GM18861 (cell line): ENCODE results near the gene CARS1.

ENCODE experiments used
- ATAC-seq: cut with Tn5 transposase; IDR thresholded peaks from one replicate; pipeline ENCODE4 v1.9.1; 2021; ENCODE audit not compliant: unreplicated experiment

Gene CARS1

DNA sequence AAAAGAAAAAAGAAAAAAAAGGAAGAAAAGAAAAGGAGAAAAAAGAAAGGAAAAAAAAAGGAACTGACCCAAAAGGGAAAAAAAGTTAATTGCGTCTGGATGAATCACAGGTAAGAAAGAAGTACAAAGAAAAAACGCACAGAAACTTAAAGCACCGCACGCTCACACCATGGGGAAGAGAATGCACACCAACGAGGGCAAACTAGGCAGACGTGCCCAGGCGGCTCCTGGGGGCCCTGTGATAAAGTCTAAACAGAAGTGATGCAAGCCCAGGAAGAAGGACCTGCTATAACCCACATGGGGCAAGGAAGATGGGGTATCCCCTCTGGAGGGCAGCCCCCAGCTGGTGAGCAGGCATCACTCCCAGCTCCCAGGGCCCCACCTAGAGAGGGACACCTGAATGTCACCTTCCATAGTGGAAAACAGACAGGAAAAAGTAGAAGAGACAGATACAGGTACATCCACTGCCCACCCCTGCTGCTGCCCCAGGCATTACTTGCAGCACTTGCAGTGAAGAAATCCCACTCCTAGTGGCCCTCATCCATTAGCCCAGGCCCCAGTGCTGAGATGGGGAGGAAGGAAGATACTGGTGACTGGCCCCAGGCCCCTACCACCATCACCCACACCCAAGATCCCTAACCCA, 94.0 kb downstream of the CARS1 start:
- ATAC-seq, result no peak

DNA sequence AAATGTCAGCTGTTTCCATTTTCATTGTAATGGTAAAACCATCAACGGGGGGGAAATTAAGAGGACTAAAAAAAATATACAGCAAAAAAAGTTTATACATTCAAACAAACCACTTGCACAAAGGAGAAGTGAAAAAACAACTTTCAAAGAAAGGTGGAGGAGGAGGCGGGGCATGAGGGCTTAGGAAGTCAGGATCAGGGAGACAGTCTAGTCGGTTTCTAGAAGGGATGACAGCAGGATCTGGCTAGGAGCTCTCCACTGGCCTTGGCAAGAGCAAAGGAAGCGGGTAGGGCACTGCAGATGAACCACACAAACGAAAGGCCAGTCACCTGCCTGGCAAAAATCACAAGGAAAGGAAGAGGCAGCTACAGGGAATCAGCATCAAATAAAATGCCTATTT, 96.1 kb downstream of the CARS1 start:
- no peak for ATAC-seq

DNA sequence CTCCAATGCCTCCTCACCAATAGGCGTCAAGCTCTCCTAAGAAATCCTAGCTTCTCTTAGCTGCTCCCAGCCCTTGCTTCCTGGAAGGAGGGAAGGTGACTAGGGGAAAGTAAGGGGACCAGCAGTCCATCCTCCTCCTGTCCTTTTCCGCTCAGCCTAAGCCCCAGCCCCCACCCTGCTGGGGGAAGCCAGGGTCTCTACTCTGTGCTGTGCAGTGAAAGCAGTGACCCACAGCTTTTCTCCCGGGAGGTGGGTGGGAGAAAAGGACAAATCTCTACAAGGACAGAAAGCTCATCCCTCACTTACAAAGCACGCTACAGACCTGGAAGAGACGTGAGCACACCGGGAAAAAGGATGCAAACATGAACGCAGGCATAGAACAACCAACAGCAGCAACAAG, 97.1 kb downstream of the CARS1 start:
- ATAC-seq, result no peak

GRCh38 chr11:2958251-2958650, 99.0 kb downstream of the CARS1 start:
- no peak for ATAC-seq

- ATAC-seq, result no peak
Measured at GRCh38 chr11:2955906-2956476, 101.2 kb downstream of the CARS1 start.

GRCh38 chr11:2954263-2954662, 103.0 kb downstream of the CARS1 start:
- ATAC-seq, result no peak

GRCh38 chr11:2952290-2952689, 104.9 kb downstream of the CARS1 start:
- no peak for ATAC-seq

- no peak for ATAC-seq
Measured at GRCh38 chr11:2951231-2952110, 105.8 kb downstream of the CARS1 start.
